GM23338 (cell line): ENCODE data around the gene SLC3A2. TPM values are rescaled to one million over a fixed set of nuclear protein-coding genes. Genes with fewer than 3 reads are reported as not detected.

Experiments
- CTCF ChIP-seq, 2 experiments: fragments of 200-600 bp in 1 of 2; sonication (generic) in 1 of 2; conservative IDR thresholded peaks; 2 replicates each; pipeline versions ENCODE4 v1.5.1 to v1.6.1; 2016 to 2017; ENCODE audit warnings: antibody characterized with exemption in 2 of 2, low read depth in 2 of 2, mild to moderate bottlenecking in 2 of 2, moderate library complexity in 1 of 2
- ETS1 ChIP-seq: IDR thresholded peaks from 2 replicates; pipeline ENCODE4 v1.6.1; 2016; ENCODE audit warnings: antibody characterized with exemption
- NANOG ChIP-seq: IDR thresholded peaks from 2 replicates; pipeline ENCODE4 v1.6.1; 2016; ENCODE audit warnings: antibody characterized with exemption, borderline replicate concordance
- ZNF331 ChIP-seq: fragments of 250-450 bp; sonication (Bioruptor Pico); IDR thresholded peaks from 2 replicates; pipeline ENCODE4 v1.5.0; 2020; ENCODE audit warnings: low read depth, mild to moderate bottlenecking, moderate library complexity
- ZNF462 ChIP-seq: fragments of 250-450 bp; sonication (Bioruptor Pico); IDR thresholded peaks from 2 replicates; pipeline ENCODE4 v1.5.0; 2020; ENCODE audit warnings: mild to moderate bottlenecking, moderate library complexity
- polyA plus RNA-seq: library from polyadenylated mRNA; unstranded; fragments of >200 nt; fragmentation: Nextera tagmentation; extraction: Ambion mirVana; gene quantifications from 2 replicates; pipeline ENCODE4 v1.2.1, GENCODE V29; 2016
- total RNA-seq: library from RNA; depleted of rRNA; stranded (reverse); fragments of >200 nt; shearing (Covaris generic); gene quantifications from 2 replicates; pipeline ENCODE4 v1.2.3, GENCODE V29; 2014

The SLC3A2 gene
- total and polyA plus RNA-seq, 2 experiments from 2014 or later: 240 to 425 TPM

GRCh38 chr11:62854013-62854824 is 26.5 kb upstream of the SLC3A2 start (continued):
- TF ChIP-seq ZNF462 (CRISPR knock-in tag) (no peak), ETS1 (no peak), NANOG (no peak), CTCF (conservative IDR thresholded peaks at IDR 0.05; ENCODE audit: low read depth in 2 of 2) (no peak), ZNF331 (no peak)
